Measurements from ENCODE around the gene ZP1. TPM values are rescaled to one million over a fixed set of nuclear protein-coding genes. Genes with fewer than 3 reads are reported as not detected.

The ZP1 gene
- total RNA-seq, 2 experiments from 2014 or later, result 0.34 TPM; not detected in 1

DNA sequence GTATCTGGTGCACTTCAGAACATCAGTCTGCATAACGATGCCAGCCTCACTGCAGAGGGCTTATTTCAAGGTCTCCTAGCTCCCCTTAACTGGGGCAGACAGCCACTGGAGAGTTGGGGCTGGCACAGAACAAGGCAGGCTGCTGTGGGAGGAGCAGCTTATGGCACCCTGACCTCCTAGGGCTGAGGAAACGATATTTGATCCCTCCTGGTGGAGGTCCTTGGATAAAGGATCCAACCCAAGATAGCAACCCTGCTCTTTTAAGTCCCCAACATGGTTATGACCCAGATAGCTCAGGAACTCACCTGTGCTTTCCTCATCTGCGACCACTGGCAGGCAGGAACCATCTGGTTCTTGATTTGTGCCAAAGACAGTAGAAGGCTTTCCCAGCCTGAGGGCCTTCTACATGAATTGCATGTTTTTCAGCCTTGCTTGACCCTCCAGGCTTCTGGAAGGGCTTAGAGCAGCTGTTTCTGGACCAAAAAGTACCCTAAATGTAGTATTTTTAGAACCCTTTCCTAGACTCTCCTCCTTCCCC, 49.4 kb downstream of the ZP1 start:
- H3K27ac Mint-ChIP-seq, result no peak overlapping the region
- peaks cover 41% of the 10 kb centered on the region for H3K36me3 Mint-ChIP-seq (ENCODE audit: low read depth)
- H3K4me3 Mint-ChIP-seq, result peak overlapping the region; percentile 29
- no peak for DNase-seq
- ChIA-PET POLR2A (no interaction called here), CTCF (interaction anchor here (1.8 to 4.7 kb wide), 4 partner anchors 11 to 85 kb away, joined by 9 to 31 read pairs (median 22); partner anchors contain the start of gene PRPF19)
- no peaks in the 10 kb centered on the region for H3K27me3 Mint-ChIP-seq (ENCODE audit: low read depth)
- peaks cover 42% of the 10 kb centered on the region for H3K4me1 Mint-ChIP-seq (ENCODE audit: low read depth)
- no peak for ATAC-seq
- H3K9me3 Mint-ChIP-seq (ENCODE audit: insufficient read depth), result no peaks in the 10 kb centered on the region

DNA sequence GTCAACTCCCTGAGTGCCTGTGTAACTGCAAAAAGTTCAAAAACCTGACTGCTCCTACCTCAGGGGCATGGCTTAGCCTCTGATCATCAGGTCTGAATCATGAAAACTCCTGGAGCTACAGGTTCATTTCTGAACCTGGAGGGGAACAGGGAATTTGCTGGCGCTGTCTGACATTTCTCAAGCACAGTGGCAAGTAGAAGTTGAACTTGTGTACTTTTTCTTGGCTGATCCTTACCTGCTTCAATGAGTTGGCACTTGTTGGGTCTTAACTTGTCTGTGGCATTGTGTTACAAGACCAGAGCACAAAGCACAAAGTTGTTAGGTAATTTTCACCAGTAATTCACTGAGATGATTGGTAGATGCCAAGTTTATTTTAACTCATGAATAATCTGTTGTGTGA, 49.9 kb downstream of the ZP1 start:
- Mint-ChIP-seq H3K27ac (no peak overlapping the region), H3K4me1 (ENCODE audit: low read depth) (peaks cover 37% of the 10 kb centered on the region), H3K4me3 (no peak overlapping the region), H3K9me3 (ENCODE audit: insufficient read depth) (no peaks in the 10 kb centered on the region), H3K36me3 (ENCODE audit: low read depth) (peaks cover 45% of the 10 kb centered on the region), H3K27me3 (ENCODE audit: low read depth) (no peaks in the 10 kb centered on the region)
- POLR2A ChIA-PET, result no interaction called here
- ATAC-seq (no peak), DNase-seq (no peak)
- CTCF ChIA-PET, result interaction anchor here (2.9 to 4.7 kb wide), 3 partner anchors 11 to 86 kb away, joined by 17 to 31 read pairs (median 28); partner anchors contain the start of gene PRPF19

GRCh38 chr11:60918251-60918938, 51.1 kb downstream of the ZP1 start:
- ATAC-seq (no peak), DNase-seq (no peak)
- Mint-ChIP-seq H3K9me3 (ENCODE audit: insufficient read depth) (no peaks in the 10 kb centered on the region), H3K27me3 (ENCODE audit: low read depth) (peaks cover 1% of the 10 kb centered on the region), H3K27ac (no peak overlapping the region), H3K36me3 (ENCODE audit: low read depth) (peaks cover 55% of the 10 kb centered on the region), H3K4me1 (ENCODE audit: low read depth) (peaks cover 25% of the 10 kb centered on the region), H3K4me3 (no peak overlapping the region)
- ChIA-PET POLR2A (interaction anchor here (0.6 kb wide), 1 partner anchor 1681 kb away, joined by 4 read pairs; no protein-coding TSS in a partner anchor), CTCF (interaction anchor here (0.8 to 1.4 kb wide), 2 partner anchors 31 to 269 kb away, joined by 3 read pairs; no protein-coding TSS in a partner anchor)

GRCh38 chr11:60918939-60919265, 51.6 kb downstream of the ZP1 start:
- no peak overlapping the region for H3K4me3 Mint-ChIP-seq
- H3K4me1 Mint-ChIP-seq (ENCODE audit: low read depth), result peaks cover 23% of the 10 kb centered on the region
- H3K27ac Mint-ChIP-seq, result no peak overlapping the region
- ChIA-PET CTCF (interaction anchor here (0.8 to 1.4 kb wide), 3 partner anchors 31 to 268 kb away, joined by 3 to 4 read pairs (median 3); no protein-coding TSS in a partner anchor), POLR2A (no interaction called here)
- peaks cover 58% of the 10 kb centered on the region for H3K36me3 Mint-ChIP-seq (ENCODE audit: low read depth)
- H3K9me3 Mint-ChIP-seq (ENCODE audit: insufficient read depth), result no peaks in the 10 kb centered on the region
- no peak for ATAC-seq
- peaks cover 2% of the 10 kb centered on the region for H3K27me3 Mint-ChIP-seq (ENCODE audit: low read depth)
- DNase-seq, result no peak

DNA sequence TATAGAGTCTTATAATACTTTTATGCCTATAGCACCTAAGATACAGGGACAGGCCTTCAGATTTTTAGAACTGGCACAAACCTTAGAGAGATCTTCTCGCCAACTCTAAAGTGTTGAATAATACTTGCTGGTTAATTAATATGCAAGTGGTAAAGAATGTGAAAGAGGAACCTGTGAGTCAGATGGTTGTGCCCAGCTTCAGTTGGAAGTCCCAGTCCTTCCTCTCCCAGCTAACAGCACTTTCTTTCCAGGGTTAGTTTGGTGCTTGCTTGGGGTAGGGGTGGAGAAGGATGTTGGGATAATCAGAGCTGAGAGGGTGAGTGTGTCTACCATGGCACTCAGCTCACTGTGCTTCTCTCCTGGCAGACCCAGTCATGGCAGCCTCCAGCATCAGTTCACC, 52.0 kb downstream of the ZP1 start:
- peaks cover 26% of the 10 kb centered on the region for H3K4me1 Mint-ChIP-seq (ENCODE audit: low read depth)
- DNase-seq, result no peak
- ChIA-PET POLR2A (no interaction called here), CTCF (interaction anchor here (0.8 to 1.1 kb wide), 2 partner anchors 88 to 268 kb away, joined by 3 to 4 read pairs; no protein-coding TSS in a partner anchor)
- H3K27me3 Mint-ChIP-seq (ENCODE audit: low read depth), result peaks cover 2% of the 10 kb centered on the region
- no peak overlapping the region for H3K4me3 Mint-ChIP-seq
- H3K27ac Mint-ChIP-seq, result no peak overlapping the region
- H3K9me3 Mint-ChIP-seq (ENCODE audit: insufficient read depth), result no peaks in the 10 kb centered on the region
- peaks cover 58% of the 10 kb centered on the region for H3K36me3 Mint-ChIP-seq (ENCODE audit: low read depth)
- ATAC-seq, result no peak

GRCh38 chr11:60919956-60920355, 52.6 kb downstream of the ZP1 start:
- H3K27me3 Mint-ChIP-seq (ENCODE audit: low read depth), result peaks cover 3% of the 10 kb centered on the region
- H3K4me3 Mint-ChIP-seq, result no peak overlapping the region
- no peaks in the 10 kb centered on the region for H3K9me3 Mint-ChIP-seq (ENCODE audit: insufficient read depth)
- no peak for DNase-seq
- H3K4me1 Mint-ChIP-seq (ENCODE audit: low read depth), result peaks cover 26% of the 10 kb centered on the region
- no peak overlapping the region for H3K27ac Mint-ChIP-seq
- no peak for ATAC-seq
- POLR2A ChIA-PET, result no interaction called here
- CTCF ChIA-PET, result interaction anchor here (1.1 kb wide), 1 partner anchor 89 kb away, joined by 4 read pairs; no protein-coding TSS in a partner anchor
- H3K36me3 Mint-ChIP-seq (ENCODE audit: low read depth), result peaks cover 58% of the 10 kb centered on the region

DNA sequence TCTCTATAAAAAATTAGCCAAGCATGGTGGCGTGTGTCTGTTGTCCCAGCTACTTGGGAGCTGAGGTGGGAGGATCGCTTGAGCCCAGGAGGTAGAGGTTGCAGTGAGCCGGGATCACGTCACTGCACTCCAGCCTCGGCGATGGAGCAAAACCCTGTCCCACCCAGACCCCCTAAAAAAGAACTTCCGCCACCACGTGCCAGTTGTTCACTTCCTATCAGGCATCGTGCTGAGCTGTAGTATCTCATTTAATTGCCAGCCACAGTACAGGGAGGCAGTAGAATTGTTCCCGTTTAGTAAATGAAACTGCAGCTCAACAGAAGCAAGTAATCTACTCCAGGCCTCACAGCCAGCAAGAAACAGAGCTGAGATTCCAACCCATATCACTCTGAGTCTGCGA, 53.9 kb downstream of the ZP1 start:
- CTCF ChIA-PET, result interaction anchor here (1.1 to 1.4 kb wide), 3 partner anchors 12 to 49 kb away, joined by 3 to 4 read pairs (median 3); no protein-coding TSS in a partner anchor
- Mint-ChIP-seq H3K9me3 (ENCODE audit: insufficient read depth) (no peaks in the 10 kb centered on the region), H3K27me3 (ENCODE audit: low read depth) (peaks cover 16% of the 10 kb centered on the region), H3K4me1 (ENCODE audit: low read depth) (peaks cover 26% of the 10 kb centered on the region), H3K36me3 (ENCODE audit: low read depth) (peaks cover 53% of the 10 kb centered on the region), H3K4me3 (no peak overlapping the region), H3K27ac (no peak overlapping the region)
- DNase-seq (no peak), ATAC-seq (no peak)
- POLR2A ChIA-PET, result interaction anchor here (0.6 kb wide), 1 partner anchor 49 kb away, joined by 3 read pairs; no protein-coding TSS in a partner anchor

- H3K27me3 Mint-ChIP-seq (ENCODE audit: low read depth), result peaks cover 22% of the 10 kb centered on the region
- no peak overlapping the region for H3K4me3 Mint-ChIP-seq
- CTCF ChIA-PET, result interaction anchor here (1.2 to 1.5 kb wide), 3 partner anchors 16 to 48 kb away, joined by 3 to 4 read pairs (median 3); no protein-coding TSS in a partner anchor
- no peaks in the 10 kb centered on the region for H3K9me3 Mint-ChIP-seq (ENCODE audit: insufficient read depth)
- no peak for DNase-seq
- no peak overlapping the region for H3K27ac Mint-ChIP-seq
- H3K36me3 Mint-ChIP-seq (ENCODE audit: low read depth), result peaks cover 49% of the 10 kb centered on the region
- H3K4me1 Mint-ChIP-seq (ENCODE audit: low read depth), result peaks cover 21% of the 10 kb centered on the region
- no peak for ATAC-seq
- POLR2A ChIA-PET, result interaction anchor here (0.6 kb wide), 1 partner anchor 48 kb away, joined by 3 read pairs; no protein-coding TSS in a partner anchor
Measured at GRCh38 chr11:60921777-60922335, 54.5 kb downstream of the ZP1 start.

- peaks cover 25% of the 10 kb centered on the region for H3K27me3 Mint-ChIP-seq (ENCODE audit: low read depth)
- ATAC-seq (no peak), DNase-seq (no peak)
- H3K27ac Mint-ChIP-seq, result no peak overlapping the region
- POLR2A ChIA-PET, result interaction anchor here (1.6 kb wide), 1 partner anchor 8 kb away, joined by 6 read pairs; no protein-coding TSS in a partner anchor
- H3K9me3 Mint-ChIP-seq (ENCODE audit: insufficient read depth), result no peaks in the 10 kb centered on the region
- no peak overlapping the region for H3K4me3 Mint-ChIP-seq
- CTCF ChIA-PET, result interaction anchor here (1.4 to 1.5 kb wide), 2 partner anchors 17 to 23 kb away, joined by 3 read pairs; no protein-coding TSS in a partner anchor
- H3K4me1 Mint-ChIP-seq (ENCODE audit: low read depth), result peaks cover 14% of the 10 kb centered on the region
- peaks cover 42% of the 10 kb centered on the region for H3K36me3 Mint-ChIP-seq (ENCODE audit: low read depth)
Measured at GRCh38 chr11:60922906-60923305, 55.6 kb downstream of the ZP1 start.

DNA sequence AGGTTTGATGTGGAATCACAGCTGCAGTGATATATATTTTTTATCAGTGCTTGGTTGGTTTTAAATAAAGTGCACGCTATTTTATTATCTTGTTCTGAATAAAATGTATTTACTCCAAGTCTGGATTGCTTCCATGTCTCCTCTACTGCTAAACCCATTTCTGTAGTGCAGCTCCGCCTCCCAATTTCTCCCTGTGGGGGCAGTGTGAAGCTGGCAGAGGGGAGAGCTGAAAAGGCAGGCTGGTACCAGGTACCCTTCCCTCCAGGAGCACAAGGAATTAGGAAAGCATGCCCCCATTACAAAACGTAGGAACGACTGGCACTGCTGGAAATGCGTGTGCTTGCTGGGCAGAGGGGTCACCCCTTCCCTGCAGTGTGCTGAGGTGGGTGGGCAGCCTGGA, 56.0 kb downstream of the ZP1 start:
- H3K36me3 Mint-ChIP-seq (ENCODE audit: low read depth), result peaks cover 40% of the 10 kb centered on the region
- peaks cover 13% of the 10 kb centered on the region for H3K4me1 Mint-ChIP-seq (ENCODE audit: low read depth)
- DNase-seq (no peak), ATAC-seq (no peak)
- ChIA-PET CTCF (interaction anchor here (1.4 to 1.5 kb wide), 3 partner anchors 8 to 23 kb away, joined by 3 to 11 read pairs (median 3); no protein-coding TSS in a partner anchor), POLR2A (interaction anchor here (1.1 to 1.6 kb wide), 2 partner anchors 8 to 10 kb away, joined by 4 to 6 read pairs; partner anchors contain the start of gene TMEM109)
- no peaks in the 10 kb centered on the region for H3K9me3 Mint-ChIP-seq (ENCODE audit: insufficient read depth)
- no peak overlapping the region for H3K27ac Mint-ChIP-seq
- H3K27me3 Mint-ChIP-seq (ENCODE audit: low read depth), result peaks cover 25% of the 10 kb centered on the region
- no peak overlapping the region for H3K4me3 Mint-ChIP-seq

GRCh38 chr11:60923800-60924109, 56.4 kb downstream of the ZP1 start:
- Mint-ChIP-seq H3K27ac (no peak overlapping the region), H3K4me1 (ENCODE audit: low read depth) (peaks cover 13% of the 10 kb centered on the region), H3K27me3 (ENCODE audit: low read depth) (peaks cover 25% of the 10 kb centered on the region), H3K4me3 (peak overlapping the region; percentile 53), H3K9me3 (ENCODE audit: insufficient read depth) (no peaks in the 10 kb centered on the region), H3K36me3 (ENCODE audit: low read depth) (peaks cover 35% of the 10 kb centered on the region)
- no peak for ATAC-seq
- POLR2A ChIA-PET, result interaction anchor here (1.1 to 1.6 kb wide), 2 partner anchors 9 to 10 kb away, joined by 4 to 6 read pairs; partner anchors contain the start of gene TMEM109
- no peak for DNase-seq
- CTCF ChIA-PET, result interaction anchor here (1.4 kb wide), 2 partner anchors 8 to 16 kb away, joined by 3 to 11 read pairs; no protein-coding TSS in a partner anchor
